Stimulated activated CD4-positive, alpha-beta T cell treated with anti-CD3 and anti-CD28 coated beads, Interleukin-15, amount 100 ng/mL, for 48 hours (primary cell): ENCODE data around the gene TRANK1.
"Not testable (repeated sequence)": the region's sequence is repeated elsewhere in the genome, so short reads cannot be mapped to it uniquely, and the experiment has no call there.

Experiments
- DNase-seq, 2 donors: peaks; one replicate each; pipeline ENCODE4 v3.0.0-alpha.2; 2020; ENCODE audit warnings: low read depth in 2 of 2

TRANK1 gene

DNA sequence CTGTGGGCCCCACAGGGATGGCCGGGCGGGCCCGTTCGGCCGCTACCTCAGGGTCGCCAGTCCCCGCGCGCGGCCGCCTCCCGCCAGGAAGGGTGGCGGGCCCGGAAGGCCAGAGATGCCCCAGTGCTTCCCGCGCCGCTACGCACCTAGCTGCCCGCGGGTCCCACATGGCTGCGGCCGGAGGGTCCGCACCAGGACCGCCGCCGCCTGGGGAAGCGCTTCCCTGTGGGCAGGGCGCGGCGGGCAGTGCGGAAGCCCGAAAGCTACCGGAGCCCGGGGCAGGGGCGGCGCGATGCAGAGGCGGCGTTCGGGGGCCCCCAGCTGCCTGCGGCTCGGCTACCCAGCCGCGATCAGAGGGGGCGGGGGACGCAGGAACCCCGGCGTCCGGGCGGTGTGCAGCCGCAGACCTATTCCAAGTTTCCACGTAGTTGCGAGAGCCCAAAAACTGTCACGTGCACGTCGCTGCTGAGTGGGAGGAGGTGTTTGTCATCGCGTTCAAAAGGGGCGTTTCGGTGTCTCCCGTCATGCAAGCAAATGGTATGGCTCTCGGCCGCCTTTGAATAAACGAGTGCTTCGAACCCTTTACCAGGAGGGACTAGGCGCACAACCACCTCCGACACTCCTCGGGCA, at the start of gene TRANK1:
Gene TRANK1, minus strand, starts transcription at position 414 of the 630 bp plus-strand sequence. Its CDS starts 245 bp downstream, at position 169.
- peak; percentile 66 to 68 for DNase-seq

DNA sequence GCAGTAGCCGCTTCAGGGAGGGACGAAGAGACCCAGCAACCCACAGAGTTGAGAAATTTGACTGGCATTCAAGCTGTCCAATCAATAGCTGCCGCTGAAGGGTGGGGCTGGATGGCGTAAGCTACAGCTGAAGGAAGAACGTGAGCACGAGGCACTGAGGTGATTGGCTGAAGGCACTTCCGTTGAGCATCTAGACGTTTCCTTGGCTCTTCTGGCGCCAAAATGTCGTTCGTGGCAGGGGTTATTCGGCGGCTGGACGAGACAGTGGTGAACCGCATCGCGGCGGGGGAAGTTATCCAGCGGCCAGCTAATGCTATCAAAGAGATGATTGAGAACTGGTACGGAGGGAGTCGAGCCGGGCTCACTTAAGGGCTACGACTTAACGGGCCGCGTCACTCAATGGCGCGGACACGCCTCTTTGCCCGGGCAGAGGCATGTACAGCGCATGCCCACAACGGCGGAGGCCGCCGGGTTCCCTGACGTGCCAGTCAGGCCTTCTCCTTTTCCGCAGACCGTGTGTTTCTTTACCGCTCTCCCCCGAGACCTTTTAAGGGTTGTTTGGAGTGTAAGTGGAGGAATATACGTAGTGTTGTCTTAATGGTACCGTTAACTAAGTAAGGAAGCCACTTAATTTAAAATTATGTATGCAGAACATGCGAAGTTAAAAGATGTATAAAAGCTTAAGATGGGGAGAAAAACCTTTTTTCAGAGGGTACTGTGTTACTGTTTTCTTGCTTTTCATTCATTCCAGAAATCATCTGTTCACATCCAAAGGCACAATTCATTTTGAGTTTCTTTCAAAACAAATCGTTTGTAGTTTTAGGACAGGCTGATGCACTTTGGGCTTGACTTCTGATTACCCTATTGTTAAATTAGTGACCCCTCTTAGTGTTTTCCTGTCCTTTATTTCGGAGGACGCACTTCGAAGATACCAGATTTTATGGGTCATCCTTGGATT, 48.8 kb upstream of the TRANK1 start, which contains the start of gene MLH1:
Gene MLH1, plus strand, starts transcription at position 193 of the 958 bp plus-strand sequence. Its CDS starts 30 bp downstream, at position 223.
- DNase-seq: peak; percentile 88 to 96

DNA sequence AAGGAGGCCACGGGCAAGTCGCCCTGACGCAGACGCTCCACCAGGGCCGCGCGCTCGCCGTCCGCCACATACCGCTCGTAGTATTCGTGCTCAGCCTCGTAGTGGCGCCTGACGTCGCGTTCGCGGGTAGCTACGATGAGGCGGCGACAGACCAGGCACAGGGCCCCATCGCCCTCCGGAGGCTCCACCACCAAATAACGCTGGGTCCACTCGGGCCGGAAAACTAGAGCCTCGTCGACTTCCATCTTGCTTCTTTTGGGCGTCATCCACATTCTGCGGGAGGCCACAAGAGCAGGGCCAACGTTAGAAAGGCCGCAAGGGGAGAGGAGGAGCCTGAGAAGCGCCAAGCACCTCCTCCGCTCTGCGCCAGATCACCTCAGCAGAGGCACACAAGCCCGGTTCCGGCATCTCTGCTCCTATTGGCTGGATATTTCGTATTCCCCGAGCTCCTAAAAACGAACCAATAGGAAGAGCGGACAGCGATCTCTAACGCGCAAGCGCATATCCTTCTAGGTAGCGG, 48.0 kb upstream of the TRANK1 start, which contains the start of gene EPM2AIP1:
Gene EPM2AIP1, minus strand, starts transcription at position 326 of the 520 bp plus-strand sequence. Its CDS starts 54 bp downstream, at position 272.
- DNase-seq: peak in 1 of 2 donors; percentile 98

GRCh38 chr3:36991923-36992805, 47.3 kb upstream of the TRANK1 start:
- DNase-seq: peak; percentile 4 to 11

DNA sequence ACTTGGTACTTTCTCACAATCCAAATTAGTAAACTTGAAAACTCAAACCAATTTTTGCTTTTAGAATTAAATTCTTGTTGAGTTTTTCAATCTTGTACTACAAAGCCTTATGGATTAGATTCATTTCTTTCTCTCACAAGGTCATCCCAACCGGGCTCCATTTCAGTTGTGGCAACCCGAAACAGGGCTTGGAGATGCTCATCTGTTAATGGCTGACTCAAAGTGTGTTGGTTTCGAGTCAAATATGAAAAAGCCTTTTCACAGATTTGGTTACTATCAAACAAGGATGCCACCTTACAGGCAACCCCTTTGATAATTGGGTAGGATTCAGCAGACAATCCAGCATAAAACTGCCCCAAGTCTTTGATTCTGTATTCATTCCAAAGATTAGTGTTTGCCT, 46.3 kb upstream of the TRANK1 start:
- peak; percentile 18 for DNase-seq

- no peak for DNase-seq
Measured at GRCh38 chr3:36989568-36989967, 44.7 kb upstream of the TRANK1 start.

- no peak for DNase-seq
Measured at GRCh38 chr3:36989005-36989404, 44.2 kb upstream of the TRANK1 start.

DNA sequence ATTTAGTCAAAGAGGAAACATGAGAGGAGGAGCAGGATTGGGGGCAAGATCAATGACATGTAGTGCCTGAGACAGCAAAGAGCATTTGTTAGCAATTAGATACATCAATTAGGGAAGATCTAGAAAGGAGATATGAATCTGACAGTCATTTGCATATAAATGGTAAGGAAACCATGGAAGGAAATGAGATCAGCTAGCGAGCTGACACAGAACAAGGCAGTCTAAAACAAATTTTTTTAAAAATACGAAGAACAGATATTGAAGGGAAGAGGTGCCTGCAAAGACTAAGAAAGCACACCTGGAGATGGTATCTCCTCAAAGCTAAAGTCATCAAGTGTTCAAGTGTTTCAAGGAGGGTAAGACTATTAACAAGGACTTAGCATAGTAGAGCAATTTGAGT, 43.5 kb upstream of the TRANK1 start:
- no peak for DNase-seq

DNA sequence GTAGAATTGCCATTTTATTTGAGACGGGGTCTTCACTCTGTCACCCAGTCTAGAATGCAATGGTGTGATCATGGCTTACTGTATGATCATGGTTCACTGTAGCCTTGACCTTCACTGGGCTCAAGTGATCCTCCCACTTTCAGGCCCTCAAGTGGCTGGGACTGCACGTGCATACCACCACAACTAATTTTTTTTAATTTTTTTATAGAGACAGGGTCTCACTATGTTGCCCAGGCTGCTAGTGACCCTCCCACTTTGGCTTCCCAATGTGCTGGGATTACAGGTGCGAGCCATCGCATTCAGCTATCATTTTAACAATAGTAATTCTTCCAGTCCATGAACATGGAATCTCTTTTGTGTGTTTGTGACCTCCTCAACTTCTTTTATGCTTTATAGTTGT, 36.2 kb upstream of the TRANK1 start:
- no peak for DNase-seq

DNA sequence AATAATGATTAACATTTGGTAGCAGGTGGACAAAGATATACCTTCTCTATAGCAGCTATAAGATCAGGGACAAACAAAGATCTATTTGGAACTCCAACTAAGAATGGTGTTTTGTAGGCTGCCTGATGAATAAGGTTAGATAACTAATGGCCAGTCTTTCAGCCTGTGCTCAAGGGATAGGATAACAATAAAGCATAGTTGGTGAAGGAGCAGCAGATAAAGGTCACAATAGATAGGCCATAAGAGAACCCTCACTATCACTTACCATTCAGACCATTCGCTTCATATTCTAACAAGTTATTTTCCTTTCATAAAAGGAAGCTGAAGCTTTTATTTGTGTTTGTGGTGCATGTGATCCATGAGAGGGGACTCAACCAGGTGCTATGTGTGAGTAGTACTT, 28.3 kb upstream of the TRANK1 start:
- DNase-seq: no peak

DNA sequence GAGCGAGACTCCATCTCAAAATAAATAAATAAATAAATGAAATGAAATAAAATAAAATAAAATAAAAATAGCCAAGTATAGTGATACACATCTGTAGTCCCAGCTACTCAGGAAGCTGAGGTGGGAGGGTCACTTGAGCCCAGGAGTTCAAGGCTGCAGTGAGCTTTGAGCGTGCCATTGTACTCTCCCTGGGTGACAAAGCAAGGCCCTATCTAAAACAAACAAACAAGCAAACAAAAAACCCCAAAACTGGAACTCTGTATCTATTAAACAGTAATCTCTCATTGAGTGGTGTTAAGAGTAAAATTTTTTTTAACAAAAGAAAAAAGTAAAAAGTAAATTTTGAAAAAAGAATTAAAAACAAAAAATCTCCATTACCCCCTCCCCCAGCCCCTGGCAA, 27.3 kb upstream of the TRANK1 start:
- DNase-seq: no peak

DNA sequence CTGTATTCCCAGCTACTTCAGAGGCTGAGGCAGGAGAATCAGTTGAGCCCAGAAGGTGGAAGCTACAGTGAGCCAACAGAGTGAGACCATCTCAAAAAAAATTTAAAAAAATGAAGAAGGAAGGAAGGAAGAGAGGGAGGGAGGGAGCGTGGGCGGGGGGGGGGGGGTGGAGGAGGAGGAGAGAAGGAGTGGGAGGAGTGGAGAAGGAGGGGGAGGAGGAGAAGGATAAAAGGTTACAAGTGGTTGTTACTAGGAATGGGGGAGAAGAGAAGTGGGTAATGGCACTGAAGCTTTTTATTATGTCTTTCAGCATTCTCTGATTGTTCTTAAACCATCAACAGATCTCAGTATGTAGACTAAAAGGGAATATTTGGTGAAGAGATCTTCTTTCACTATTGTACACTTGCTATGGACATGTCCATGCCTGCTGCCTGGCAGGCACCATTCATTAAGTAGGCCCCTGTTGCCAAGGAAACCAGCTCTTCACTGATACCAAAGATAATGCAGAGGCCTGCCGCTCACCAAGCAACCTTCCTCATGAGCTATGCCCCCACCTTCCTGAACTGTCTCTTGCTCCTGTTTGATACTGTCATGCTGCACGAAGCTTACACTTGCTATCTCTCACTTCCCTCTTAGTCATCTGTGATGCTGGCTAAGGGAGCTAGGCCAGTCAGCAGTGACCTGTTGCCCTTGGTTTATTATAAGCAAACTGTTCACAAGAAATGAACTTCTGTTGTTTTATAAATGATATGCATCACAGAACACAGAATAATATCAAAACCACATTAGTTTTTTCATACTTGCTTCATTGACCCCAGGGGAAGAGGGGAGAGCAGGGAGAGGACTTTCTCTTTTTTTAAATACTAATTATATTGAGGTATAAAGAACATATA, 24.9 kb upstream of the TRANK1 start:
- peak; percentile 23 to 41 for DNase-seq

GRCh38 chr3:36969085-36969484, 24.2 kb upstream of the TRANK1 start:
- DNase-seq: no peak

DNA sequence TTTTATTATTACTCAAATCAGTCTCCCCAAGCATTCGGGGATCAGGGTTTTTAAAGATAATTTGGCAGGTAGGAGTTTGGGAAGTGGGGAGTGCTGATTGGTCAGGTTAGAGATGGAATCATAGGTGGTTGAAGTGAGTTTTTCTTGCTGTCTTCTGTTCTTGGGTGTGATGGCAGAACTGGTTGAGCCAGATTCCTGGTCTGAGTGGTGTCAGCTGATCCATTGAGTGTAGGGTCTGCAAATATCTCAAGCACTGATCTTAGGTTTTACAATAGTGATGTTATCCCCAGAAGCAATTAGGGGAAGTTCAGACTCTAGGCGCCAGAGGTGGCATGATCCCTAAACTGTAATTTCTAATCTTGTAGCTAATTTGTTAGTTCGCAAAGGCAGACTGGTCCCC, 20.6 kb upstream of the TRANK1 start:
- no peak for DNase-seq

- DNase-seq: no peak
Measured at GRCh38 chr3:36964817-36965216, 20.0 kb upstream of the TRANK1 start.

DNA sequence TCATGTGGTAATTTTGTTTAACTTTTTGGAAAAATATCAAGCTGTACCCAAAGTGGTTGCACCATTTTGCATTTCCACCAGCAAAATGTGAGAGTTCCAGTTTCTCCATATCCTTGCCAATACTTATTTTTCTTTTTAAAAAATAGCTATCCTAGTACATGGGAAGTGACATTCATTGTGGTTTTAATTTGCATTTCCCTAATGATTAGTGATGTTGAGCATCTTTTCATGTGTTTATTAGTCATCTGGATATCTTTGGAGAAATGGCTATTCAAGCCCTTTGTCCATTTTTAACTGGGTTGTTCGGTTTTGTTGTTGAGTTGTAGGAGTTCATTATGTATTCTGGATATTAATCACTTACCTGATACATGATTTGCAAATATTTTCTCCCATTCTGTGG, 19.5 kb upstream of the TRANK1 start:
- no peak for DNase-seq

DNA sequence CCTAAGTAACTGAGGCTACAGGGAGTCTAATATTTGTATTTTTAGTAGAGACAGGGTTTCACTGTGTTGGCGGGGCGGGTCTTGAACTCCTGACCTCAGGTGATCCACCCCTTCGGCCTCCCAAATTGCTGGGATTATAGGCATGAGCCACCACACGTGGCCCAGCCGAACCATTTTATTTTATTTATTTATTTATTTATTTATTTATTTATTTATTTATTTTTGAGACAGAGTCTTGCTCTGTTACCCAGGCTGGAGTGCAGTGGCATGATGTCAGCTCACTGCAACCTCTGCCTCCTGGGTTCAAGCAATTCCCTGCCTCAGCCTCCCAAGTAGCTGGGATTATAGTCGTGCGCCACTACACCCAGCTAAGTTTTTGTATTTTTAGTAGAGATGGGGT, 18.2 kb upstream of the TRANK1 start:
- not testable (repeated sequence) for DNase-seq

GRCh38 chr3:36960502-36960901, 15.6 kb upstream of the TRANK1 start:
- DNase-seq: no peak

DNA sequence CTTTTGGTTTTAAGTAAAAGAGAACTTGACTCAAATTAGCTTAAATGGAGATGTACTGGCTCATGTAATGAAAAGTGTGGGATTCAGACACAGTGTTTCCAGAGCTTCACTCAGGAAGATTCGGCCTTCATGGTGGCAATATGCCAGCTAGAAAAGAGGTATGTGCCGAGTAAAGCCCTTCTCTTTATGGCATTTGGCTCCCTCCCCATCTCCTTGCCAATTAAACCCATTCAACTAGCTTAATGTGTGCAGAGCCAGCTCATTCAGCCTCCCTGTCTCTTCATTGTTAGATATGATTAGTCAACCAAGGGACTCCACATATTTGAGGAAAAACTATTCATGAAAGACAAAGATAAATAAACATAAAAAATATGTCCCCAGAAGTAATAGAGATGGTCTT, 15.0 kb upstream of the TRANK1 start:
- no peak for DNase-seq
